ENCODE measurements around the gene KLHL40.

- TF ChIP-seq EZH2 (IDR thresholded peaks at IDR 0.05; ENCODE audit: borderline replicate concordance) (no peak), CTCF (IDR thresholded peaks at IDR 0.05; ENCODE audit: poor library complexity) (no peak)
Observed at GRCh38 chr3:42697289-42698051, 12.1 kb downstream of the KLHL40 start.
